ENCODE measurements around the gene IFFO2. TPM values are rescaled to one million over a fixed set of nuclear protein-coding genes. Genes with fewer than 3 reads are reported as not detected.

The IFFO2 gene
- total RNA-seq, 1 experiment from 2014 or later: 18.7 TPM

- H3K4me3 ChIP-seq (ENCODE audit: low read depth, low read length): no peak overlapping the region
- peak overlapping the region; percentile 79 for H3K27ac Mint-ChIP-seq (ENCODE audit: unreplicated experiment)
- H3K9me3 ChIP-seq: no peaks in the 10 kb centered on the region
- peaks cover 23% of the 10 kb centered on the region for H3K36me3 Mint-ChIP-seq (ENCODE audit: insufficient read depth, unreplicated experiment)
- ChIA-PET POLR2A (no interaction called here), CTCF (interaction anchor here (0.7 to 1.6 kb wide), 3 partner anchors 17 to 1121 kb away, joined by 3 read pairs; no protein-coding TSS in a partner anchor)
- DNase-seq: no peak
- no peaks in the 10 kb centered on the region for H3K27me3 Mint-ChIP-seq (ENCODE audit: insufficient read depth, unreplicated experiment)
- peaks cover 39% of the 10 kb centered on the region for H3K4me1 ChIP-seq
- intact Hi-C loops (cut with micrococcal nuclease; ENCODE audit: unreplicated experiment): no loop called here
- TF ChIP-seq, protein P1, sequence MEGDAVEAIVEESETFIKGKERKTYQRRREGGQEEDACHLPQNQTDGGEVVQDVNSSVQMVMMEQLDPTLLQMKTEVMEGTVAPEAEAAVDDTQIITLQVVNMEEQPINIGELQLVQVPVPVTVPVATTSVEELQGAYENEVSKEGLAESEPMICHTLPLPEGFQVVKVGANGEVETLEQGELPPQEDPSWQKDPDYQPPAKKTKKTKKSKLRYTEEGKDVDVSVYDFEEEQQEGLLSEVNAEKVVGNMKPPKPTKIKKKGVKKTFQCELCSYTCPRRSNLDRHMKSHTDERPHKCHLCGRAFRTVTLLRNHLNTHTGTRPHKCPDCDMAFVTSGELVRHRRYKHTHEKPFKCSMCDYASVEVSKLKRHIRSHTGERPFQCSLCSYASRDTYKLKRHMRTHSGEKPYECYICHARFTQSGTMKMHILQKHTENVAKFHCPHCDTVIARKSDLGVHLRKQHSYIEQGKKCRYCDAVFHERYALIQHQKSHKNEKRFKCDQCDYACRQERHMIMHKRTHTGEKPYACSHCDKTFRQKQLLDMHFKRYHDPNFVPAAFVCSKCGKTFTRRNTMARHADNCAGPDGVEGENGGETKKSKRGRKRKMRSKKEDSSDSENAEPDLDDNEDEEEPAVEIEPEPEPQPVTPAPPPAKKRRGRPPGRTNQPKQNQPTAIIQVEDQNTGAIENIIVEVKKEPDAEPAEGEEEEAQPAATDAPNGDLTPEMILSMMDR (IDR thresholded peaks at IDR 0.05; ENCODE audit: insufficient read depth in 1 of 2, low read depth in 1 of 2, low read length in 1 of 2, severe bottlenecking in 1 of 2, unreplicated experiment in 1 of 2): no peak
- H3K4me1 Mint-ChIP-seq (ENCODE audit: low read depth, unreplicated experiment): peaks cover 36% of the 10 kb centered on the region
- H3K36me3 ChIP-seq (ENCODE audit: control insufficient read depth, insufficient read depth, low read length): no peaks in the 10 kb centered on the region
- no TSS peak for BruUV-seq (replicated peaks)
- H3K4me3 Mint-ChIP-seq (ENCODE audit: unreplicated experiment): no peak overlapping the region
- no peaks in the 10 kb centered on the region for H3K27me3 ChIP-seq (replicated peaks; ENCODE audit: control insufficient read depth, insufficient read depth, low read length)
- no peaks in the 10 kb centered on the region for H3K9me3 Mint-ChIP-seq (ENCODE audit: unreplicated experiment)
Observed at GRCh38 chr1:18940303-18941020, 16.0 kb downstream of the IFFO2 start.

DNA sequence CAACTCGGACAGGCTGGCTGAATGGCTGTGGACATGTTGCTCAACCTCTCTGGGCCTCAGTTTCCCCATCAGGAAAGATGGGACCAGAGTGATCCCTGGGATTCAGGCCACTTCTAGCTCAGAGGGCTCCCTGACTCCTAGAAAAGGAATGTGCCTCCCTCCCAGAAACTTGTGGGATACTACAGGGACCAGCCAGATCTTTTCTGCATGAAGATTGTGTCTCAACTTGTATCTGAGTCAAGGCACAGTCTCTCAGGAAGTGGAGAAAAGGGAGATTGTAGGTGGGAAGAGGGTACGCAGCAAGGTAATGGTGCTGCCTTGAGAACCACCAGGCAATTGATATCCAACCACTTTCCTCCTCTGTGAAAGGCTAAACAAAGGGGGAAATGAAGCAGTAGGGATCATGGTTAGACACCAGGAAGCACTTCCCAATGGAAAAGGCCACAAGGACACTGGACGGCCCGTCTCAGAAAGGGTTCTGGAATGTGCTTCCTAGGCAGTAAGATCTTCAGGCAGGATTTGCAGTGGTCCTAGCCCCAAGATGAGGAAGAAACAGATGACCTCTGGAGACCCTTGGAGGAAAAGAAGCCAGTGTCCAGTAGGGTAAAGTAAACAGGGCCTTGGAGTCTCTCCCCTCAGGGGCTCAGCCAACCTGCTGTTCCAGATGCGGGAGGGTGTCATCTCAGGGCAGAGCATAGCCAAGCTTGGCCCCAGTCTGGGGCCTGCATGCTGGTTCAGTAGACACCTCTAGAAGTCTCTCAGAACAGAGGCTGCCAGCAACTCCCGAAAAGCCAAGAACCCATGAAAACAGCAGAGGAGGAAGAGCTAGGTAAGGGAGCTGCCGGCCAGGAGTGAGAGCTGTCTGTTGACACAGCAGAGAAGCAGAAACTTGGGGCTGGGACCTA is 16.8 kb downstream of the IFFO2 start:
- Histone ChIP-seq H3K27me3 (replicated peaks; ENCODE audit: control insufficient read depth, insufficient read depth, low read length) (no peaks in the 10 kb centered on the region), H3K4me3 (ENCODE audit: low read depth, low read length) (no peak overlapping the region), H3K4me1 (peaks cover 39% of the 10 kb centered on the region), H3K36me3 (ENCODE audit: control insufficient read depth, insufficient read depth, low read length) (no peaks in the 10 kb centered on the region), H3K9me3 (no peaks in the 10 kb centered on the region)
- no peak for DNase-seq
- intact Hi-C loops (cut with micrococcal nuclease; ENCODE audit: unreplicated experiment): no loop called here
- POLR2A ChIA-PET: no interaction called here
- Mint-ChIP-seq H3K4me1 (ENCODE audit: low read depth, unreplicated experiment) (peaks cover 32% of the 10 kb centered on the region), H3K9me3 (ENCODE audit: unreplicated experiment) (no peaks in the 10 kb centered on the region), H3K27me3 (ENCODE audit: insufficient read depth, unreplicated experiment) (no peaks in the 10 kb centered on the region), H3K27ac (ENCODE audit: unreplicated experiment) (peak overlapping the region; percentile 79), H3K36me3 (ENCODE audit: insufficient read depth, unreplicated experiment) (peaks cover 23% of the 10 kb centered on the region), H3K4me3 (ENCODE audit: unreplicated experiment) (no peak overlapping the region)
- BruUV-seq (replicated peaks): no TSS peak
- CTCF ChIA-PET: interaction anchor here (0.7 to 1.0 kb wide), 2 partner anchors 18 to 1122 kb away, joined by 3 read pairs; no protein-coding TSS in a partner anchor
- TF ChIP-seq, protein P1 (IDR thresholded peaks at IDR 0.05; ENCODE audit: insufficient read depth in 1 of 2, low read depth in 1 of 2, low read length in 1 of 2, severe bottlenecking in 1 of 2, unreplicated experiment in 1 of 2): no peak

GRCh38 chr1:18938707-18939070 is 17.8 kb downstream of the IFFO2 start:
- no peak overlapping the region for H3K4me3 ChIP-seq (ENCODE audit: low read depth, low read length)
- peak; percentile 39 to 54 for DNase-seq
- H3K4me1 ChIP-seq: peaks cover 39% of the 10 kb centered on the region
- Mint-ChIP-seq H3K4me1 (ENCODE audit: low read depth, unreplicated experiment) (peaks cover 29% of the 10 kb centered on the region), H3K36me3 (ENCODE audit: insufficient read depth, unreplicated experiment) (peaks cover 19% of the 10 kb centered on the region), H3K9me3 (ENCODE audit: unreplicated experiment) (no peaks in the 10 kb centered on the region), H3K27ac (ENCODE audit: unreplicated experiment) (no peak overlapping the region), H3K27me3 (ENCODE audit: insufficient read depth, unreplicated experiment) (no peaks in the 10 kb centered on the region), H3K4me3 (ENCODE audit: unreplicated experiment) (no peak overlapping the region)
- ChIA-PET CTCF (interaction anchor here (1.0 kb wide), 1 partner anchor 32 kb away, joined by 4 read pairs; no protein-coding TSS in a partner anchor), POLR2A (no interaction called here)
- H3K27me3 ChIP-seq (replicated peaks; ENCODE audit: control insufficient read depth, insufficient read depth, low read length): no peaks in the 10 kb centered on the region
- H3K9me3 ChIP-seq: no peaks in the 10 kb centered on the region
- TF ChIP-seq, protein P1 (IDR thresholded peaks at IDR 0.05; ENCODE audit: insufficient read depth in 1 of 2, low read depth in 1 of 2, low read length in 1 of 2, severe bottlenecking in 1 of 2, unreplicated experiment in 1 of 2): no peak
- BruUV-seq (replicated peaks): no TSS peak
- no peaks in the 10 kb centered on the region for H3K36me3 ChIP-seq (ENCODE audit: control insufficient read depth, insufficient read depth, low read length)
- intact Hi-C loops (cut with micrococcal nuclease; ENCODE audit: unreplicated experiment): no loop called here
